ENCODE measurements around the gene ZNF205.
"Not testable (repeated sequence)": the region's sequence is repeated elsewhere in the genome, so short reads cannot be mapped to it uniquely, and the experiment has no call there.

ZNF205 gene

DNA sequence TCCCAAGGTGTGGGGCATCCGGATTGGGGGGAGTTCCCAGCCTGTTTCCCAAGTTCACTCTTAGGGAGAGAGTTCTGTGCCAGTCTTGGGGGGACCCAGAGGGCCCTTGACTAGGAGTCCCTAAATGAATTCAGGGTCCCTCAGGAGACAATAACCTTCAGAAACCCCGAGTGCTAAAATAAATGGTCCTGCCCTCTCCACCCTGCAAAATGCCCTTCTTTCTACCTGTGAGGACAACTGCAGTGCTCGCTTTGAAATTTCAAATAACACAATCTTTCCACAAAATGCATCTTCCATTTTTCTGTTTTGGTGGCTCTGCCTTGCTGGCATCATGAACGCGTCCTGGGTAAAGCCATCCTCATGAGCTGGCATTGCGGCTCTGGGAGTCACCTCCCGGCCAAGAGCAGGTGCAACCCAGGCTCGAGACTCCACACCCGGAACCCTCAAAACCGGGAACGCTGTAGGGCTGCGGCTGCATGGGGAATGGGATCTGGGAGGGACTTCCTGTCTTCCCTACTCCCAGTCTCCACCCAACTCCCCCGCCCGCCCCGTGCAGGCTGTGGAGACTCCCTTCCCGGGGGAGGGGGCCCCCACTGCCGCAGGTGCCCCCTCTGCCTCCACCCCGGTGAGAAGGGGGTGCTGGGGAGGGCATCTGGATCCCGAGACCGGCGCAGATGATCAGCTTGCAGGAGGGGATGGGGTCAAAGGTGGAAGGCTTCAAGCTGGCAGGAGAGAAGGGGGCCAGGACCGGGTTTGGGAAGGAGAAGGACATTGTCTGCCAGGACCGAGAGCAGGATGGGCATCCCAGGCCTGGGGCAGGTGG lies at the start of gene ZNF205:
Gene ZNF205 (plus strand): TSS at position 529 of the 823 bp plus-strand sequence. CDS start 845 bp downstream, outside the sequence.
- DNase-seq: peak; percentile 63

GRCh38 chr16:3063625-3064386 lies 48.6 kb upstream of the ZNF205 start:
- DNase-seq: no peak

- DNase-seq: no peak
These were observed 47.2 kb upstream of the ZNF205 start, which contains the start of gene IL32 for GRCh38 chr16:3065069-3065741. Gene IL32 (plus strand): TSS chr16:3065640. CDS start chr16:3065812, 172 bp downstream.

- no peak for DNase-seq
These were observed 46.5 kb upstream of the ZNF205 start for GRCh38 chr16:3065742-3066439.

- no peak for DNase-seq
These were observed 46.0 kb upstream of the ZNF205 start for GRCh38 chr16:3066440-3066748.

DNA sequence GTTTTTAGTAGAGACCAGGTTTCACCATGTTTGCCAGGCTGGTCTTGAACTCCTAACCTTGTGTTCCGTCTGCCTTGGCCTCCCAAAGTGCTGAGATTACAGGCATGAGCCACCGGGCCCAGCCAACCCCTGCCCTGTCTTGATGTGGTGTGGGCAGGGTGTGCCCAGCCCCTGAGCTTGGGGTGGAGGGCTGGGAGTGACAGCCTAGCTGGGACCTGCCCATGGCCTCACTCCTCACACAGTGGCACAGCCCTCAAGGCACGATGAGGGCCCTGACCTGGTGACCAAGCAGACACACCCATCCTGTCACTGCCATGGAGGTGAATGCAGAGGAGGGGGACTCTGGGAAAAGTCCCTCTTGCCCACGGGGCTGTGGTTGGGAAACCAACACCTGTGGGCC lies 43.9 kb upstream of the ZNF205 start:
- DNase-seq: no peak

DNA sequence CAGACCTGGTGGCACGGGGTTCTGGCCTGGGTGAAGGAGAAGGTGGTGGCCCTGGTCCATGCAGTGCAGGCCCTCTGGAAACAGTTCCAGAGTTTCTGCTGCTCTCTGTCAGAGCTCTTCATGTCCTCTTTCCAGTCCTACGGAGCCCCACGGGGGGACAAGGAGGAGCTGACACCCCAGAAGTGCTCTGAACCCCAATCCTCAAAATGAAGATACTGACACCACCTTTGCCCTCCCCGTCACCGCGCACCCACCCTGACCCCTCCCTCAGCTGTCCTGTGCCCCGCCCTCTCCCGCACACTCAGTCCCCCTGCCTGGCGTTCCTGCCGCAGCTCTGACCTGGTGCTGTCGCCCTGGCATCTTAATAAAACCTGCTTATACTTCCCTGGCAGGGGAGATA lies 43.2 kb upstream of the ZNF205 start:
- not testable (repeated sequence) for DNase-seq

- no peak for DNase-seq
These were observed 41.7 kb upstream of the ZNF205 start for GRCh38 chr16:3070608-3071111.

- DNase-seq: no peak
These were observed 40.7 kb upstream of the ZNF205 start for GRCh38 chr16:3071655-3072054.

DNA sequence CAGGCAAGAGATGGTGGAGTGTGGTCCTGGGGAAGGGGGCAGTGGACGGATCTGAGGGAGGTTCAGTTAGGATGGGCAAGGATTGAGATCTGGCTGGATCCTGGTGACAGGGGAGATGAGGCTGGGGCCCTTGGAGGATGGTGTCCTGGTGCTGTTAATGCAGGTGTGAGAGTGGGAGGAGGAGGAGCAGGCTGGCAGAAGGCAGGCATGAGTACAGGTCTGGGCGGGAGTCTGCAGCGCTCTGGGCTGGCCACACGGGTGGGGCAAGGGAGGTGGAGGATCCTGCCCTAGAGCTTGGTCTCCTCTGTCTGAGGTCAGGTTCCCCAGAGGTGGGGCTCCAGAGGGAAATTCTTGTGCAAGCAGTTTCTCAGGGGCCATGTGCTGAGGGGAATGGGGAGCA lies 40.2 kb upstream of the ZNF205 start:
- DNase-seq: not testable (repeated sequence)

DNA sequence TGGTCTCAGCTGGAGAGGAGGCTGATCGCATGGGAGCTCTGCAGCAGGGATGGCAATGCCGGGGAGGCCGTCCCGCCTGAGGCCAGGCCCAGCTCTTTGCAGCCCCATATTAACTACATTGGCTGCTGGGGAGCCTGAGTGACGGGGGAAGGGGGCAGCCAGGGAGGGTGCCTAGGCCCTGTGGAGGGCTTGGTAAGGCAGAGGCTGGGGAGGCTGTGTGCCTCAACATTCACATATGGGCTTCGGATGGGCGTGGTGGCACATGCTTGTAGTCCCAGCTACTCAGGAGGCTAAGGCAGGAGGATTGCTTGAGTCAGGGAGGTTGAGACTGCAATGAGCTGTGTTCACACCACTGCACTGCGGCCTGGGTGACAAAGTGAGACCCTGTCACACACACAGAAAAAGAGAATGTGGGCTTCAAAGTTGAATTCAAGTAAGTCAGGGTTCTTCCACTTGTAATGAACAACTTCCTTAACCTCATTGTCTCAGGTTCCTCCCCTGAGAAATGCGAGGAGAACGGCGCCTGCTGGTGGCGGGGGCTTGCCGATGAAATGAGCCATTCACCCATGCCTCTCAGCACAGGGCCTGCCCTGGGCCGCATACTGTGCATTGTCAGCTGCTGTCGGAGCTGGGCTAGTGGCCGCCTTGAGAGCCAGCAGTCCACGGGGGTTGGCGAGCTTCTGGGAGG lies 39.7 kb upstream of the ZNF205 start:
- not testable (repeated sequence) for DNase-seq

- no peak for DNase-seq
These were observed 38.9 kb upstream of the ZNF205 start for GRCh38 chr16:3073448-3073847.

DNA sequence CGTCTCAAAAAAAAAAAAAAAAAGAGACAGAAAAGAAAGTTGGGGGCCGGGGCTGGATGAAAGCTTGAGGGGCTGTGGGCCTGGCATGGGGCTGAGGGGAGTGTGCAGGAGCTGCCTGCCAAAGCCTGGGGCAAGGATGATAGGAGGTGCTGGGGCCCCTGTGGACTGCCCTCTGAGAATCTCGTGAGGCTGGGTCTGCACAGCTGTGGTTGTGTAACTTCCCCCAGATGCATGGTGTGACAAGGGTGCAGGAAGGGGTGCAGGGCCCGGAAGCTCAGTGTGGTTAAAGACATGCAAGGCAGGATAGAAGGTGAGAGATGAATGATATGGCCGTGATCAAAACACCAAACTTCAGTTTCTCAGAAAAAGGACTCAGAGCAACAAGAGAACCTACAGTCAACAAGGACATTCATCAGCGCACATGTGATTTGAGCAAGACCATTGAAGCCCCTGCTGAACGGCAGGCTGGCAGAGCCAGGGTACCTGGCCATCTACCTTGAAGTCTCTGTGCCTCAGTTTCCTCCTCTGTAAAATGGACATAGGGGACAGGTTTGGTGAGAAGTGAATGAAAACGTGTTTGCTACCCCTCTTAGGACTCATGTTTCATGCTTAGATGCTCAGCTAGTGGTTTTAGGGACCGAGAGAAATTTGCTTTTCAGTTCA lies 37.4 kb upstream of the ZNF205 start:
- no peak for DNase-seq

- no peak for DNase-seq
These were observed 36.9 kb upstream of the ZNF205 start for GRCh38 chr16:3075523-3075915.

DNA sequence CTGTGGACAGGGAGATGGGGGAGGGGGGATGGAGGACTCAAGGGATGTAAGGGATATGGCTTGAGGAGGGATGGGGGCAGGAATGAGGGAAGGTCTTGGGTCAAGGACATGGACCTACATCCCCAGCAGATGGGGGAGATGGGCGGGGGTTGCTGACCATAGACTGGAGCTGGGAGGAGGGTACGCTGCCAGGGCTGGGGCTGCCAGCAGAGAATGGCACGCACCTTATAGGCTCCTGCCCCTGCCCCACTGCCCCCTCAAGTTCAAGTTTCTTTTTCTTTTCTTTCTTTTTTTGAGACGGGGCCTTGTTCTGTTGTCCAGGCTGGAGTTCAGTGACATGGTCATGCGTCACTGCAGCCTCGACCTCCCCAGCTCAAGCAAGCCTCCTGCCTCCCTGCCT lies 36.4 kb upstream of the ZNF205 start:
- DNase-seq: not testable (repeated sequence)

- DNase-seq: no peak
These were observed 35.8 kb upstream of the ZNF205 start for GRCh38 chr16:3076577-3076976.

DNA sequence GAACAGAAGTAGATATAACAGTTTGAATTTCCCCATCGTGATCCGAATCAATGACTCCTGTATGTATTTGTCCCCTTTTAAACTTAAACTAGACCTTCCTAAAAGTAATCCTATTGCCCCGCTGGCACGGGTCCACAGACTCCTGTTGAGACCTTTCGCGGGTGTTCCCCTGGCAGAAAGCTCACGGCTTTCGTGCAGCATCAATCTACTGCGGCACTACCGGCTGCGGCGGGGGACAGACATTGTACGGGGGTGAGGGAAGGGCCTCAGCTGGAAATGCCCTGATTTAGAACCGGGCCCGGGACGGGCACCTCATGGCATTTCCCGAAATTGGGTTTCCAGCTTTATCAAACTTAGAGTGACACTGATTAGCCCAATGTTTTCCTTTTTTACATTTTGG lies 32.4 kb upstream of the ZNF205 start:
- no peak for DNase-seq

- DNase-seq: not testable (repeated sequence)
These were observed 30.4 kb upstream of the ZNF205 start for GRCh38 chr16:3081957-3082356.

GRCh38 chr16:3083408-3083807 lies 29.0 kb upstream of the ZNF205 start:
- not testable (repeated sequence) for DNase-seq

DNA sequence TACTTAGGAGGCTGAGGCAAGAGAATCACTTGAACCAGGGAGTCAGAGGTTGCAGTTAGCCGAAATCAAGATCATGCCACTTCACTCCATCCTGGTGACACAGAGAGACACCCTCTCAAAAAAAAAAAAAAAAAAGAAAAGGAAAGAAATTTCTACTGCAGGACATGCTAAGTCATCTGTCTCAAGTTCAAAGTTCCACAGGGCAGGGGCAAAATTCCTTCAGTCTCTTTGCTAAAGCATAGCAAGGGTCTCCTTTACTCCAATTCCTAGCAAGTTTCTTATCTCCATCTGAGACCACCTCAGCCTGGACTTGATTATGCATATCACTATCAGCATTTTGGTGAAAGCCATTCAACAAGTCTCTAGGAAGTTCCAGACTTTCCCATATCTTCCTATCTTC lies 27.9 kb upstream of the ZNF205 start:
- no peak for DNase-seq

GRCh38 chr16:3084969-3085670 lies 27.3 kb upstream of the ZNF205 start:
- no peak for DNase-seq
